H1 (cell line): Measurements from ENCODE around the gene HP1BP3. TPM values are rescaled to one million over a fixed set of nuclear protein-coding genes. Genes with fewer than 3 reads are reported as not detected.

Source experiments
- CTCF ChIA-PET: fragments of 300-600 bp; sonication (Branson Sonifier 250); formaldehyde crosslinking; loops from one replicate; lab custom pipeline; 2021; ENCODE audit not compliant: partially characterized antibody; lab: Charles Lee
- POLR2A ChIA-PET: fragments of 300-600 bp; sonication (Branson Sonifier 250); formaldehyde crosslinking; loops from one replicate; lab custom pipeline; 2021; ENCODE audit warnings: inconsistent platforms; ENCODE audit not compliant: partially characterized antibody; lab: Charles Lee
- DNase-seq, 2 experiments: peaks; one replicate each; pipeline versions ENCODE4 v3.0.0 to v3.0.0-alpha.2; 2010 to 2022; ENCODE audit warnings: low spot score in 2 of 2, low read depth in 1 of 2, mixed read lengths in 1 of 2
- FAIRE-seq: peaks from 2 replicates; lab custom pipeline; 2011; peaks lifted over from hg19 to GRCh38; lab: Jason Lieb, UNC
- H2AFZ ChIP-seq: 2 replicates; pipeline ENCODE4 v1.8.1; 2012; ENCODE audit warnings: low read length, inconsistent platforms
- H2AK5ac ChIP-seq: 2 replicates; pipeline ENCODE4 v1.6.1; 2013; ENCODE audit warnings: low read depth, low read length
- H2BK120ac ChIP-seq: replicated peaks from 2 replicates; pipeline ENCODE3; 2013; ENCODE audit warnings: low read depth, low read length, inconsistent platforms
- H2BK12ac ChIP-seq: 2 replicates; pipeline ENCODE4 v1.6.1; 2013; ENCODE audit warnings: low read depth, low read length
- H2BK15ac ChIP-seq: 2 replicates; pipeline ENCODE4 v1.6.1; 2013; ENCODE audit warnings: low read length
- H2BK20ac ChIP-seq: 2 replicates; pipeline ENCODE4 v1.6.1; 2013; ENCODE audit warnings: low read length
- H2BK5ac ChIP-seq: 2 replicates; pipeline ENCODE4 v1.6.1; 2013; ENCODE audit warnings: low read depth, low read length
- H3K14ac ChIP-seq: 2 replicates; pipeline ENCODE4 v1.6.1; 2013; ENCODE audit warnings: inconsistent platforms; ENCODE audit not compliant: insufficient read length
- H3K18ac ChIP-seq: 2 replicates; pipeline ENCODE4 v1.6.1; 2013; ENCODE audit warnings: low read length; ENCODE audit errors: extremely low read depth
- H3K23ac ChIP-seq: 2 replicates; pipeline ENCODE4 v1.6.1; 2013; ENCODE audit warnings: inconsistent platforms; ENCODE audit not compliant: insufficient read length
- H3K23me2 ChIP-seq: 2 replicates; pipeline ENCODE4 v1.6.1; 2013; ENCODE audit warnings: low read depth, low read length
- H3K27ac ChIP-seq: 2 replicates; pipeline ENCODE4 v1.6.1; 2011; ENCODE audit warnings: low read depth, low read length, inconsistent platforms
- H3K27me3 ChIP-seq, 4 experiments: replicated peaks in 1 of 4; 1 replicate in 1 of 4; 2 replicates in 3 of 4; pipeline versions ENCODE4 v1.6.1 to v1.8.1; 2011 to 2013; ENCODE audit warnings: low read length in 3 of 4, mild to moderate bottlenecking in 3 of 4, inconsistent platforms in 2 of 4, mixed read lengths in 2 of 4, moderate library complexity in 1 of 4; ENCODE audit not compliant: control insufficient read depth in 3 of 4, insufficient read depth in 3 of 4; ENCODE audit errors: extremely low read depth in 1 of 4
- H3K36me3 ChIP-seq, 4 experiments: 2 replicates each; pipeline versions ENCODE4 v1.6.1 to v1.8.1; 2011 to 2013; ENCODE audit warnings: mild to moderate bottlenecking in 4 of 4, low read length in 3 of 4, moderate library complexity in 2 of 4, control low read depth in 1 of 4, inconsistent platforms in 1 of 4; ENCODE audit not compliant: insufficient read depth in 4 of 4, control insufficient read depth in 2 of 4
- H3K4ac ChIP-seq: replicated peaks from 2 replicates; pipeline ENCODE3; 2013; ENCODE audit warnings: low read length, low read depth, mixed read lengths, inconsistent platforms; ENCODE audit not compliant: insufficient read length
- H3K4me1 ChIP-seq, 4 experiments: replicated peaks in 1 of 4; 1 replicate in 1 of 4; 2 replicates in 3 of 4; pipeline versions ENCODE4 v1.6.1 to v1.8.1; 2011 to 2013; ENCODE audit warnings: low read length in 3 of 4, inconsistent platforms in 2 of 4, mixed read lengths in 1 of 4; ENCODE audit not compliant: insufficient read depth in 4 of 4, control insufficient read depth in 3 of 4
- H3K4me2 ChIP-seq, 2 experiments: 2 replicates each; pipeline versions ENCODE4 v1.6.1 to v1.8.1; 2011 to 2013; ENCODE audit warnings: low read depth in 2 of 2, low read length in 2 of 2, control low read depth in 1 of 2, inconsistent platforms in 1 of 2, mild to moderate bottlenecking in 1 of 2; ENCODE audit not compliant: insufficient read depth in 1 of 2
- H3K4me3 ChIP-seq, 4 experiments: fragments of 200-600, 300-600 bp in 1 of 4; sonication (generic), shearing (Covaris generic), sonication (Bioruptor Twin) in 1 of 4; 2 replicates each; pipeline versions ENCODE4 v1.5.1 to v1.8.1; 2011 to 2016; ENCODE audit warnings: low read length in 4 of 4, low read depth in 3 of 4, control low read depth in 2 of 4, inconsistent platforms in 2 of 4, mild to moderate bottlenecking in 2 of 4, mixed read lengths in 1 of 4, moderate library complexity in 1 of 4; ENCODE audit not compliant: insufficient read depth in 2 of 4; ENCODE audit errors: extremely low read depth in 1 of 4
- H3K56ac ChIP-seq: replicated peaks from 2 replicates; pipeline ENCODE3; 2013; ENCODE audit warnings: low read depth, mild to moderate bottlenecking, mixed read lengths, low read length, inconsistent platforms; ENCODE audit not compliant: insufficient read length
- H3K79me1 ChIP-seq: 2 replicates; pipeline ENCODE4 v1.6.1; 2013; ENCODE audit warnings: low read depth, low read length, control low read depth
- H3K79me2 ChIP-seq, 2 experiments: 2 replicates each; pipeline versions ENCODE4 v1.6.1 to v1.8.1; 2012 to 2013; ENCODE audit warnings: low read length in 2 of 2, mild to moderate bottlenecking in 2 of 2, inconsistent platforms in 1 of 2; ENCODE audit not compliant: insufficient read depth in 2 of 2, control insufficient read depth in 1 of 2
- H3K9ac ChIP-seq, 4 experiments: replicated peaks in 1 of 4; 1 replicate in 1 of 4; 2 replicates in 3 of 4; pipeline versions ENCODE4 v1.6.1 to v1.8.1; 2011 to 2013; ENCODE audit warnings: low read depth in 3 of 4, low read length in 3 of 4, control low read depth in 2 of 4, mild to moderate bottlenecking in 2 of 4, moderate library complexity in 2 of 4, inconsistent platforms in 1 of 4; ENCODE audit errors: extremely low read depth in 1 of 4
- H3K9me3 ChIP-seq, 2 experiments: 2 replicates each; pipeline versions ENCODE4 v1.6.1 to v1.8.1; 2012 to 2013; ENCODE audit warnings: mild to moderate bottlenecking in 2 of 2, moderate library complexity in 2 of 2, control low read depth in 1 of 2, inconsistent platforms in 1 of 2, low read depth in 1 of 2, low read length in 1 of 2, mixed read lengths in 1 of 2; ENCODE audit not compliant: insufficient read depth in 2 of 2
- H4K20me1 ChIP-seq, 2 experiments: replicated peaks in 1 of 2; 2 replicates each; pipeline versions ENCODE3 to v1.8.1; 2011 to 2013; ENCODE audit warnings: inconsistent platforms in 2 of 2, low read length in 2 of 2, mild to moderate bottlenecking in 1 of 2; ENCODE audit not compliant: insufficient read depth in 2 of 2, control insufficient read depth in 1 of 2
- H4K5ac ChIP-seq: 2 replicates; pipeline ENCODE4 v1.6.1; 2013; ENCODE audit warnings: low read length, low read depth, mixed read lengths, inconsistent platforms; ENCODE audit not compliant: insufficient read length
- H4K8ac ChIP-seq: 2 replicates; pipeline ENCODE4 v1.8.0; 2013; ENCODE audit warnings: mild to moderate bottlenecking, moderate library complexity, low read length, inconsistent platforms; ENCODE audit not compliant: insufficient read depth; ENCODE audit errors: extremely low read depth
- H4K91ac ChIP-seq: replicated peaks from 2 replicates; pipeline ENCODE3; 2013; ENCODE audit warnings: low read length, mixed read lengths, inconsistent platforms; ENCODE audit not compliant: insufficient read length
- CBX5 ChIP-seq: fragments of 300-800, 300-1000 bp; sonication (generic); IDR thresholded peaks from 2 replicates; pipeline ENCODE4 v1.7.1; 2016; ENCODE audit warnings: antibody characterized with exemption, low read length, low read depth
- CHD1 ChIP-seq: IDR thresholded peaks from 2 replicates; pipeline ENCODE4 v1.6.1; 2012; ENCODE audit warnings: low read depth, low read length, improper control_type of control experiment
- EZH2 ChIP-seq: fragments of 200-600 bp; sonication (generic); IDR thresholded peaks from 2 replicates; pipeline ENCODE4 v1.7.1; 2012; ENCODE audit warnings: low read depth, mild to moderate bottlenecking, moderate library complexity, low read length, inconsistent platforms; ENCODE audit not compliant: severe bottlenecking
- HDAC2 ChIP-seq, 2 experiments: fragments of 300-600 bp in 1 of 2; sonication (generic) in 1 of 2; IDR thresholded peaks; 2 replicates each; pipeline ENCODE4 v1.6.1; 2011 to 2012; ENCODE audit warnings: low read depth in 2 of 2, low read length in 2 of 2, mild to moderate bottlenecking in 2 of 2, moderate library complexity in 2 of 2, borderline replicate concordance in 1 of 2, inconsistent platforms in 1 of 2
- KDM5A ChIP-seq: fragments of 200-600 bp; IDR thresholded peaks from 2 replicates; pipeline ENCODE4 v1.7.1; 2012; ENCODE audit warnings: mild to moderate bottlenecking, low read length, inconsistent platforms, mixed read lengths
- POLR2A ChIP-seq, 2 experiments: IDR thresholded peaks; 1 replicate in 1 of 2; 2 replicates in 1 of 2; pipeline ENCODE4 v1.6.1; 2011; ENCODE audit warnings: low read depth in 2 of 2, low read length in 2 of 2, mild to moderate bottlenecking in 2 of 2; ENCODE audit errors: control extremely low read depth in 1 of 2
- SUZ12 ChIP-seq: fragments of 200-600 bp; sonication (generic); IDR thresholded peaks from 2 replicates; pipeline ENCODE4 v1.6.1; 2012; ENCODE audit warnings: mild to moderate bottlenecking, inconsistent platforms, low read length, moderate library complexity, mixed read lengths
- TBP ChIP-seq: IDR thresholded peaks from 2 replicates; pipeline ENCODE4 v1.6.1; 2011; ENCODE audit warnings: low read depth, low read length, improper control_type of control experiment
- TEAD4 ChIP-seq: IDR thresholded peaks from 2 replicates; pipeline ENCODE4 v1.6.1; 2012; ENCODE audit warnings: low read depth, low read length, inconsistent platforms, mixed read lengths
- WGBS, 2 experiments: shearing (Covaris generic) in 1 of 2; methylation state at CpG; one replicate each; pipeline versions ENCODE4 v1.1.6 to v1.1.7; 2013 to 2015; ENCODE audit warnings: low lambda C conversion rate in 2 of 2, mixed read lengths in 2 of 2, inconsistent platforms in 1 of 2, low coverage in 1 of 2, missing lambda C conversion rate in 1 of 2; ENCODE audit not compliant: insufficient replicate concordance in 2 of 2, insufficient coverage in 1 of 2, insufficient read length in 1 of 2; ENCODE audit errors: extremely low coverage in 1 of 2, missing lambda C conversion rate in 1 of 2; 5-methylcytosine and 5-hydroxymethylcytosine counted together
- polyA plus RNA-seq, 7 experiments: library from polyadenylated mRNA; depleted of rRNA in 3 of 7; stranded (reverse) in 5 of 7; unstranded in 2 of 7; fragments of >200 nt in 5 of 7; fragments of 200-250 nt in 2 of 7; gene quantifications; 1 replicate in 5 of 7; 2 replicates in 1 of 7; 4 replicates in 1 of 7; pipeline versions ENCODE4 v1.2.1 to v1.2.3, GENCODE V29; 2011 to 2013; ENCODE audit warnings: missing spikeins in 2 of 7, mixed read lengths in 2 of 7
- total RNA-seq: library from RNA; stranded (reverse); fragmentation: NEBNext Ultra II Directional; extraction: Animal tissue kit (Norgen Biotek cat#: 25700); gene quantifications from 2 replicates; pipeline ENCODE4 v1.2.1, GENCODE V29; 2021

The HP1BP3 gene
- total and polyA plus RNA-seq, 2 of the 8 experiments (the other 6 are each of a cell fraction or from before 2014, with no cell fraction given), result 47.4 to 125 TPM

GRCh38 chr1:20708057-20708456 is 79.0 kb downstream of the HP1BP3 start:
- no peak overlapping the region for H2BK5ac ChIP-seq
- peaks cover 5% of the 10 kb centered on the region; the same call in 1 of the 2 replicates for H3K23me2 ChIP-seq
- H2BK15ac ChIP-seq, result no peak overlapping the region
- H3K27ac ChIP-seq, result no peak overlapping the region
- WGBS, 2 experiments, result 89% methylated on average over 6 of the region's 6 CpGs; no CpG with 5 or more reads in 1 of the 2 experiments
- no peak overlapping the region for H2BK20ac ChIP-seq
- no peaks in the 10 kb centered on the region for H3K79me1 ChIP-seq
- H3K56ac ChIP-seq, result no peak overlapping the region
- H3K9me3 ChIP-seq, result no peaks in the 10 kb centered on the region
- no peak overlapping the region for H4K5ac ChIP-seq
- POLR2A ChIA-PET, result interaction anchor here (1.0 kb wide), 1 partner anchor 12 kb away, joined by 4 read pairs; no protein-coding TSS in a partner anchor
- no peak overlapping the region for H3K14ac ChIP-seq
- no peaks in the 10 kb centered on the region for H3K27me3 ChIP-seq
- H3K36me3 ChIP-seq, result no peaks in the 10 kb centered on the region; a peak in 2 of 8 replicates
- no peak overlapping the region for H4K8ac ChIP-seq
- no peak overlapping the region for H2BK12ac ChIP-seq
- DNase-seq (no peak), FAIRE-seq (no peak)
- no peak overlapping the region for H2BK120ac ChIP-seq
- CTCF ChIA-PET, result interaction anchor here (0.7 to 4.6 kb wide), 7 partner anchors 8 to 56 kb away, joined by 3 to 29 read pairs (median 4); partner anchors contain the start of genes KIF17 and SH2D5
- peaks cover 1 to 15% of the 10 kb centered on the region in 2 experiments for H4K20me1 ChIP-seq
- H4K91ac ChIP-seq, result no peak overlapping the region
- H3K23ac ChIP-seq, result no peak overlapping the region
- no peak for TF ChIP-seq CBX5
- TF ChIP-seq POLR2A (IDR thresholded peaks at IDR 0.05; ENCODE audit: control extremely low read depth in 1 of 2, low read depth in 2 of 2, low read length in 2 of 2), result no peak
- TF ChIP-seq KDM5A, result no peak
- TF ChIP-seq SUZ12, result no peak
- no peak for TF ChIP-seq TBP
- TF ChIP-seq CHD1, result no peak
- TF ChIP-seq TEAD4, result no peak
- TF ChIP-seq HDAC2 (IDR thresholded peaks at IDR 0.05; ENCODE audit: borderline replicate concordance in 1 of 2, low read depth in 2 of 2, low read length in 2 of 2), result no peak
- no peak for TF ChIP-seq EZH2
- H3K4me1 ChIP-seq, result no peaks in the 10 kb centered on the region
- no peak overlapping the region for H2AK5ac ChIP-seq
- H3K4me2 ChIP-seq, result no peak overlapping the region
- no peaks in the 10 kb centered on the region for H3K79me2 ChIP-seq
- H3K9ac ChIP-seq, result no peak overlapping the region
- H2AFZ ChIP-seq, result no peak overlapping the region
- no peak overlapping the region for H3K4me3 ChIP-seq
- no peak overlapping the region for H3K18ac ChIP-seq
- H3K4ac ChIP-seq, result no peak overlapping the region
